OCI-LY1 (cell line): ENCODE data around the gene CDH4.

Source experiments
- H2AFZ ChIP-seq: fragments of 200-600 bp; sonication (generic), shearing (Covaris generic); 2 replicates; pipeline ENCODE4 v1.6.0; 2014; ENCODE audit warnings: antibody characterized with exemption, mild to moderate bottlenecking, low read length
- H3F3A ChIP-seq: fragments of 200-600 bp; sonication (generic), shearing (Covaris generic); 2 replicates; pipeline ENCODE4 v1.6.0; 2014; ENCODE audit warnings: mild to moderate bottlenecking, antibody characterized with exemption, low read length, moderate library complexity; ENCODE audit not compliant: insufficient read depth
- H3K27ac ChIP-seq: fragments of 200-600 bp; sonication (generic); 2 replicates; pipeline ENCODE4 v1.5.1; 2014; ENCODE audit warnings: low read length, mixed run types, mild to moderate bottlenecking, low read depth; ENCODE audit not compliant: poor library complexity, severe bottlenecking
- H3K27me3 ChIP-seq: fragments of 200-600 bp; sonication (generic); 2 replicates; pipeline ENCODE4 v1.6.0; 2014; ENCODE audit warnings: antibody characterized with exemption, mild to moderate bottlenecking, low read length, moderate library complexity; ENCODE audit not compliant: insufficient read depth
- H3K36me3 ChIP-seq: fragments of 200-600 bp; sonication (generic); 2 replicates; pipeline ENCODE4 v1.6.1; 2014; ENCODE audit warnings: mild to moderate bottlenecking, antibody characterized with exemption, low read length, moderate library complexity, mixed read lengths; ENCODE audit not compliant: insufficient read depth
- H3K4me1 ChIP-seq: fragments of 200-600 bp; sonication (generic); 2 replicates; pipeline ENCODE4 v1.5.1; 2014; ENCODE audit warnings: mild to moderate bottlenecking, low read length, moderate library complexity; ENCODE audit not compliant: insufficient read depth, severe bottlenecking
- H3K4me2 ChIP-seq: fragments of 200-600 bp; sonication (generic), shearing (Covaris generic); 2 replicates; pipeline ENCODE4 v1.6.1; 2014; ENCODE audit warnings: low read length
- H3K4me3 ChIP-seq: fragments of 200-600 bp; sonication (generic); 2 replicates; pipeline ENCODE4 v1.5.1; 2014; ENCODE audit warnings: low read length, low read depth, mild to moderate bottlenecking, mixed read lengths; ENCODE audit not compliant: poor library complexity, severe bottlenecking
- H3K79me2 ChIP-seq: fragments of 200-600 bp; shearing (Covaris generic); 2 replicates; pipeline ENCODE4 v1.6.1; 2016; ENCODE audit warnings: mixed run types, low read length, mixed read lengths; ENCODE audit not compliant: insufficient read depth
- H3K9ac ChIP-seq: fragments of 200-600 bp; sonication (generic), shearing (Covaris generic); 2 replicates; pipeline ENCODE4 v1.6.1; 2014; ENCODE audit warnings: mild to moderate bottlenecking, low read length, mixed read lengths
- H3K9me2 ChIP-seq: fragments of 200-600 bp; sonication (generic), shearing (Covaris generic); 2 replicates; pipeline ENCODE4 v1.6.1; 2014; ENCODE audit warnings: low read depth, mild to moderate bottlenecking, low read length, mixed read lengths
- H3K9me3 ChIP-seq: fragments of 200-600 bp; shearing (Covaris generic); 2 replicates; pipeline ENCODE4 v1.6.1; 2014; ENCODE audit warnings: low read length, mixed read lengths
- H4K20me1 ChIP-seq: fragments of 200-600 bp; sonication (generic), shearing (Covaris generic); 2 replicates; pipeline ENCODE4 v1.6.0; 2016; ENCODE audit warnings: mild to moderate bottlenecking, low read length; ENCODE audit not compliant: insufficient read depth
- CTCF ChIP-seq: fragments of 200-600 bp; sonication (generic), shearing (Covaris generic); IDR thresholded peaks from 2 replicates; pipeline ENCODE4 v1.5.1; 2017; ENCODE audit warnings: mild to moderate bottlenecking, antibody characterized with exemption, low read length, moderate library complexity, mixed read lengths
- EZH2 ChIP-seq: fragments of 200-600 bp; sonication (generic), shearing (Covaris generic); IDR thresholded peaks from 2 replicates; pipeline ENCODE4 v1.8.0; 2017; ENCODE audit warnings: borderline replicate concordance, mixed run types, mild to moderate bottlenecking, antibody characterized with exemption, low read length, moderate library complexity, mixed read lengths

Gene CDH4

GRCh38 chr20:61868006-61868405, 615.9 kb downstream of the CDH4 start:
- Histone ChIP-seq H2AFZ (no peak overlapping the region), H3K27me3 (peaks cover 3% of the 10 kb centered on the region; the same call in 1 of the 2 replicates), H3K4me3 (no peak overlapping the region)

DNA sequence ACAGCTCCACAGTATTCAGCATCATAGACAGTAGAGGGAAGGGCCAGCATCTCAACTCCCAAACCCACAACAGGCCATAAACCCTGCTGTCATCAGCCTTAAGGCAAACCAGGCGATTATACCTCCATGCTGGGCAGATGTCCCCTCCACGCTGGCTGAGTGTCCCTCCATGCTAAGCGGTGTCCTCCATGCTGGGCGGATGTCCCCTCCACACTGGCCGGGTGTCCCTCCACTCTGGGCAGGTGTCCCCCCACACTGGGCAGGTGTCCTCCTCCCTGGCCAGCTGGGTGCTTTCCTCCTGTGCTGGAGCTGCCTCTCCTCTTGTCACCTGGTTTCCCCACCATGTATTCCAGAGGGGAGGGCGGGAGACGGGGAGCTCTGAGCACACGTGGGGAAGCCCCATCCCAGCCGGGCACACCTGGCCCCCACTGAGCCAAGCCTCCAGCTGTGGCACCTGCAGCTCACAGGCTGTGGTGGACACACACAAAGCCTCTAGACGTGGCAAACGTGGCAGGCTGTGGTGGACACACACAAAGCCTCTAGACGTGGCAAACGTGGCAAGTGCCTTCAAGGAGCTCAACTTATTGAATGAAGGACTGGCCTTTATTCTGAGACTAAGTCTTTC, 616.5 kb downstream of the CDH4 start:
- Histone ChIP-seq H3K27ac (no peak overlapping the region), H2AFZ (no peak overlapping the region), H3F3A (no peaks in the 10 kb centered on the region), H3K4me3 (no peak overlapping the region), H3K9me3 (no peaks in the 10 kb centered on the region), H4K20me1 (no peaks in the 10 kb centered on the region), H3K4me2 (no peak overlapping the region), H3K9ac (no peak overlapping the region), H3K4me1 (no peaks in the 10 kb centered on the region), H3K9me2 (no peaks in the 10 kb centered on the region), H3K79me2 (no peaks in the 10 kb centered on the region), H3K36me3 (no peaks in the 10 kb centered on the region), H3K27me3 (no peaks in the 10 kb centered on the region; the same call in 1 of the 2 replicates)
- TF ChIP-seq CTCF (no peak), EZH2 (no peak)

More at GRCh38 chr20:61868006-61868405, 615.9 kb downstream of the CDH4 start:
- H3K9ac ChIP-seq: no peak overlapping the region
- TF ChIP-seq CTCF: no peak
- no peak for TF ChIP-seq EZH2
- no peaks in the 10 kb centered on the region for H3F3A ChIP-seq
- no peaks in the 10 kb centered on the region for H3K79me2 ChIP-seq
- no peaks in the 10 kb centered on the region for H3K4me1 ChIP-seq
- no peak overlapping the region for H3K4me2 ChIP-seq
- H3K36me3 ChIP-seq: no peaks in the 10 kb centered on the region
- H3K9me3 ChIP-seq: no peaks in the 10 kb centered on the region
- no peaks in the 10 kb centered on the region for H3K9me2 ChIP-seq
- H4K20me1 ChIP-seq: no peaks in the 10 kb centered on the region
- no peak overlapping the region for H3K27ac ChIP-seq

GRCh38 chr20:61869750-61870507, 617.9 kb downstream of the CDH4 start:
- Histone ChIP-seq H2AFZ (no peak overlapping the region), H3K27me3 (no peaks in the 10 kb centered on the region; the same call in 1 of the 2 replicates), H3K4me3 (no peak overlapping the region), H3K4me1 (no peaks in the 10 kb centered on the region), H3K4me2 (no peak overlapping the region), H3K79me2 (no peaks in the 10 kb centered on the region), H3F3A (no peaks in the 10 kb centered on the region), H4K20me1 (no peaks in the 10 kb centered on the region), H3K9ac (no peak overlapping the region), H3K9me3 (no peaks in the 10 kb centered on the region), H3K36me3 (no peaks in the 10 kb centered on the region), H3K27ac (no peak overlapping the region), H3K9me2 (no peaks in the 10 kb centered on the region)
- TF ChIP-seq EZH2 (no peak), CTCF (no peak)
